ENCODE measurements around the gene PXT1.

PXT1 gene

GRCh38 chr6:36392621-36393020 is 50.0 kb downstream of the PXT1 start:
- FAIRE-seq, result no peak
- no peak for DNase-seq (ENCODE audit: low spot score)

GRCh38 chr6:36389353-36389752 is 53.3 kb downstream of the PXT1 start:
- DNase-seq (ENCODE audit: low spot score), result no peak
- FAIRE-seq, result no peak

- DNase-seq (ENCODE audit: low spot score), result no peak
- no peak for FAIRE-seq
Measured at GRCh38 chr6:36387440-36388303, 55.0 kb downstream of the PXT1 start, which contains the start of gene ETV7. TSS of gene ETV7 (minus strand) at chr6:36387669. CDS start at chr6:36387541, 128 bp downstream.

GRCh38 chr6:36386495-36387439 is 55.9 kb downstream of the PXT1 start:
- DNase-seq (ENCODE audit: low spot score) (peak; percentile 47), FAIRE-seq (no peak)

GRCh38 chr6:36384095-36384494 is 58.6 kb downstream of the PXT1 start:
- FAIRE-seq (no peak), DNase-seq (ENCODE audit: low spot score) (no peak)

GRCh38 chr6:36383606-36384005 is 59.0 kb downstream of the PXT1 start:
- DNase-seq (ENCODE audit: low spot score) (peak; percentile 45), FAIRE-seq (no peak)

- no peak for FAIRE-seq
- no peak for DNase-seq (ENCODE audit: low spot score)
Measured at GRCh38 chr6:36382976-36383375, 59.7 kb downstream of the PXT1 start.

GRCh38 chr6:36381502-36382389 is 60.9 kb downstream of the PXT1 start:
- DNase-seq (ENCODE audit: low spot score) (no peak), FAIRE-seq (no peak)

- FAIRE-seq, result no peak
- no peak for DNase-seq (ENCODE audit: low spot score)
Measured at GRCh38 chr6:36380166-36380565, 62.5 kb downstream of the PXT1 start.

- FAIRE-seq (no peak), DNase-seq (ENCODE audit: low spot score) (no peak)
Measured at GRCh38 chr6:36378936-36379335, 63.7 kb downstream of the PXT1 start.

GRCh38 chr6:36378243-36378920 is 64.3 kb downstream of the PXT1 start:
- DNase-seq (ENCODE audit: low spot score), result no peak
- FAIRE-seq, result no peak

GRCh38 chr6:36377594-36377993 is 65.1 kb downstream of the PXT1 start:
- no peak for FAIRE-seq

GRCh38 chr6:36376742-36377141 is 65.9 kb downstream of the PXT1 start:
- no peak for FAIRE-seq
- no peak for DNase-seq (ENCODE audit: low spot score)

More at GRCh38 chr6:36377594-36377993, 65.1 kb downstream of the PXT1 start:
- DNase-seq (ENCODE audit: low spot score), result no peak

- DNase-seq (ENCODE audit: low spot score), result no peak
- FAIRE-seq, result no peak
Measured at GRCh38 chr6:36376183-36376582, 66.5 kb downstream of the PXT1 start.

GRCh38 chr6:36375644-36376155 is 67.0 kb downstream of the PXT1 start:
- DNase-seq (ENCODE audit: low spot score) (no peak), FAIRE-seq (no peak)

GRCh38 chr6:36374972-36375371 is 67.7 kb downstream of the PXT1 start:
- DNase-seq (ENCODE audit: low spot score), result no peak
- no peak for FAIRE-seq

- DNase-seq (ENCODE audit: low spot score) (no peak), FAIRE-seq (no peak)
Measured at GRCh38 chr6:36374194-36374593, 68.5 kb downstream of the PXT1 start.

- DNase-seq (ENCODE audit: low spot score), result no peak
- no peak for FAIRE-seq
Measured at GRCh38 chr6:36373368-36374019, 69.2 kb downstream of the PXT1 start.

GRCh38 chr6:36372088-36372487 is 70.6 kb downstream of the PXT1 start:
- no peak for FAIRE-seq
- DNase-seq (ENCODE audit: low spot score), result no peak

GRCh38 chr6:36371211-36371610 is 71.4 kb downstream of the PXT1 start:
- FAIRE-seq (no peak), DNase-seq (ENCODE audit: low spot score) (no peak)

All from urothelium cell line (cell line).